SH-SY5Y (cell line): Measurements from ENCODE around the gene IGSF3.
A peak's percentile ranks its signal among the peaks of the same experiment; 100 is the strongest.

Experiments
- GATA2 ChIP-seq: IDR thresholded peaks from 2 replicates; pipeline ENCODE4 v1.6.1; 2011; ENCODE audit warnings: mild to moderate bottlenecking, low read depth, low read length
- GATA3 ChIP-seq: IDR thresholded peaks from 2 replicates; pipeline ENCODE4 v1.6.1; 2011; ENCODE audit warnings: low read depth, mild to moderate bottlenecking, low read length, moderate library complexity

Gene IGSF3

GRCh38 chr1:116652598-116652997 is 14.9 kb downstream of the IGSF3 start:
- TF ChIP-seq GATA3: peak; percentile 91
- TF ChIP-seq GATA2: peak; percentile 90

GRCh38 chr1:116631996-116632925 is 35.3 kb downstream of the IGSF3 start:
- TF ChIP-seq GATA2 (peak; percentile 93), GATA3 (peak; percentile 83)

GRCh38 chr1:116628448-116628847 is 39.1 kb downstream of the IGSF3 start:
- TF ChIP-seq GATA2: no peak
- TF ChIP-seq GATA3: no peak

GRCh38 chr1:116624040-116624439 is 43.5 kb downstream of the IGSF3 start:
- TF ChIP-seq GATA2: no peak
- no peak for TF ChIP-seq GATA3

- no peak for TF ChIP-seq GATA3
- no peak for TF ChIP-seq GATA2
Measured at GRCh38 chr1:116605315-116605714, 62.2 kb downstream of the IGSF3 start.

GRCh38 chr1:116595946-116596741 is 71.4 kb downstream of the IGSF3 start:
- TF ChIP-seq GATA2: peak; percentile 61

- TF ChIP-seq GATA2: no peak
- no peak for TF ChIP-seq GATA3
Measured at GRCh38 chr1:116587501-116588227, 79.9 kb downstream of the IGSF3 start.

GRCh38 chr1:116586741-116587143 is 80.8 kb downstream of the IGSF3 start:
- no peak for TF ChIP-seq GATA2
- no peak for TF ChIP-seq GATA3

- TF ChIP-seq GATA3 (no peak), GATA2 (no peak)
Measured at GRCh38 chr1:116585886-116586285, 81.6 kb downstream of the IGSF3 start.

- TF ChIP-seq GATA3 (no peak), GATA2 (no peak)
Measured at GRCh38 chr1:116581323-116581885, 86.1 kb downstream of the IGSF3 start.

GRCh38 chr1:116580446-116581322 is 86.8 kb downstream of the IGSF3 start:
- TF ChIP-seq GATA3 (no peak), GATA2 (no peak)

GRCh38 chr1:116579259-116579875 is 88.2 kb downstream of the IGSF3 start:
- no peak for TF ChIP-seq GATA3
- TF ChIP-seq GATA2: no peak

GRCh38 chr1:116578581-116578980 is 89.0 kb downstream of the IGSF3 start:
- TF ChIP-seq GATA3 (no peak), GATA2 (no peak)
